Suprapubic skin (tissue), 4 donors: ENCODE measurements around the gene LTA4H.

Source experiments
- EP300 ChIP-seq: sonication (generic); formaldehyde crosslinking; IDR thresholded peaks from one replicate; pipeline ENCODE4 v1.6.1; 2017; ENCODE audit warnings: antibody characterized with exemption
- POLR2A ChIP-seq, 2 donors: fragments of 450-650 bp; IDR thresholded peaks; one replicate each; pipeline ENCODE4 v1.6.1; 2017; ENCODE audit warnings: antibody characterized with exemption in 2 of 2, mild to moderate bottlenecking in 2 of 2, moderate library complexity in 2 of 2
- POLR2AphosphoS5 ChIP-seq, 3 donors: sonication (generic); formaldehyde crosslinking; IDR thresholded peaks; one replicate each; pipeline ENCODE4 v1.6.1; 2017; ENCODE audit warnings: antibody characterized with exemption in 3 of 3
- TF ChIP-seq, protein P1 (sequence below), 2 donors: fragments of 200-600 bp in 1 of 2; fragments of 450-650 bp in 1 of 2; sonication (generic) in 1 of 2; IDR thresholded peaks; one replicate each; pipeline ENCODE4 v1.5.1; 2016 to 2019; ENCODE audit warnings: antibody characterized with exemption in 2 of 2, mild to moderate bottlenecking in 1 of 2, moderate library complexity in 1 of 2

DNA sequence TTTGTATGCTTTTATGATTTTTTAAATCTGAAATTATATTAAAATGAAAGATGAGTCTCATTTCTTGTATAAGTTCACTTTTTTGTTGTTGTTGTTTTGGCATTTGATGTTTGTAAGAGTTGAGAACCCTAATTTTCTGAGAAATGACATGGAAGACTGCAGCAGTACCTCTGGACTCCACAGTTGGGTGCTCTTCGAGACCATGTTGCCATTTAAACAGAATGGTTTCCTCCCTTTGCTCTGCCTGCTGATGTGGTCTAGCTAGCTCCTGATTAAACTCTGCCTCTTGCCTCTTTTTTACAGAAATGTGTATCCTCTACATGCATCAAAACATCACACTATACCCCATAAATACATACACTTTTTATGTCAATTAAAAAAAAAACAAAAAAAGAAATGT is 5.8 kb upstream of the LTA4H start:
- TF ChIP-seq, protein P1, sequence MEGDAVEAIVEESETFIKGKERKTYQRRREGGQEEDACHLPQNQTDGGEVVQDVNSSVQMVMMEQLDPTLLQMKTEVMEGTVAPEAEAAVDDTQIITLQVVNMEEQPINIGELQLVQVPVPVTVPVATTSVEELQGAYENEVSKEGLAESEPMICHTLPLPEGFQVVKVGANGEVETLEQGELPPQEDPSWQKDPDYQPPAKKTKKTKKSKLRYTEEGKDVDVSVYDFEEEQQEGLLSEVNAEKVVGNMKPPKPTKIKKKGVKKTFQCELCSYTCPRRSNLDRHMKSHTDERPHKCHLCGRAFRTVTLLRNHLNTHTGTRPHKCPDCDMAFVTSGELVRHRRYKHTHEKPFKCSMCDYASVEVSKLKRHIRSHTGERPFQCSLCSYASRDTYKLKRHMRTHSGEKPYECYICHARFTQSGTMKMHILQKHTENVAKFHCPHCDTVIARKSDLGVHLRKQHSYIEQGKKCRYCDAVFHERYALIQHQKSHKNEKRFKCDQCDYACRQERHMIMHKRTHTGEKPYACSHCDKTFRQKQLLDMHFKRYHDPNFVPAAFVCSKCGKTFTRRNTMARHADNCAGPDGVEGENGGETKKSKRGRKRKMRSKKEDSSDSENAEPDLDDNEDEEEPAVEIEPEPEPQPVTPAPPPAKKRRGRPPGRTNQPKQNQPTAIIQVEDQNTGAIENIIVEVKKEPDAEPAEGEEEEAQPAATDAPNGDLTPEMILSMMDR (IDR thresholded peaks at IDR 0.05), result no peak
- TF ChIP-seq POLR2AphosphoS5 (IDR thresholded peaks at IDR 0.05) (no peak), POLR2A (IDR thresholded peaks at IDR 0.05) (no peak), EP300 (no peak)
